ENCODE results near the gene COL5A1. TPM values are rescaled to one million over a fixed set of nuclear protein-coding genes. Genes with fewer than 3 reads are reported as not detected.
A peak's percentile ranks its signal among the peaks of the same experiment; 100 is the strongest.

Gene COL5A1
- total RNA-seq, 4 donors from 2014 or later: 8.4 to 14.7 (median 11.3) TPM

DNA sequence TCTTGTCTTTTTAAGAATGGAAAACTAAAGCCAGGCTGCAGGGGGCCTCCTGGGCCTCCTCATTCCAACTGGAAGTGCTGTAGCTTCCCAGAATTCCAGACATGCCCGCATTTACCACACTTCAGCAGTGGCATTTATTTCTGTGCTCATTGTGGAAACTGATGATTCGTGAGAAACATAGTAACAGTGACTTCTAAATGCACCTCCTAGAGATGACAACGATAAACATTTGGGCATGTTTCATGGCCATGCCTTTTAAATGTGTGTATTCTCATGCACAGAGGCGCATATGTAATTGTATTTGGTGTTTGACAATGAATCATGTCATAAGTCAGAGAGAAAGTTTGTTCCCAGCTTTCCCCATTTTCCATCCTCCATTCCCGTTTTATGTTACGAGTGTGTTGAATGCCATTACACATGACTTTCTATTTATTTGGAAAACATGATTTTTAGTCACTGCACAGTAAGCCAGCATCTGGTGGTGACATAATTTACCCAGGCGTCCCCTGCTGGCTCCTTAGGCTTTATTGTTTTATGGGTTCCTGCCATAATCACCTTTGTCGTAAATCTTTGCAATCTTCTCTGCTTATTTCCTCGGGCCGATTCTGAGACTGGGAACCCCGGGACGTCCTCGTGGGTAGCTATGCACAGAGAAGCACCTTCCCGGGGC is 170.2 kb downstream of the COL5A1 start:
- H3K4me3 ChIP-seq (ENCODE audit: low read depth, poor library complexity, severe bottlenecking): no peak overlapping the region
- TF ChIP-seq POLR2A (IDR thresholded peaks at IDR 0.05): no peak
- TF ChIP-seq, protein P1, sequence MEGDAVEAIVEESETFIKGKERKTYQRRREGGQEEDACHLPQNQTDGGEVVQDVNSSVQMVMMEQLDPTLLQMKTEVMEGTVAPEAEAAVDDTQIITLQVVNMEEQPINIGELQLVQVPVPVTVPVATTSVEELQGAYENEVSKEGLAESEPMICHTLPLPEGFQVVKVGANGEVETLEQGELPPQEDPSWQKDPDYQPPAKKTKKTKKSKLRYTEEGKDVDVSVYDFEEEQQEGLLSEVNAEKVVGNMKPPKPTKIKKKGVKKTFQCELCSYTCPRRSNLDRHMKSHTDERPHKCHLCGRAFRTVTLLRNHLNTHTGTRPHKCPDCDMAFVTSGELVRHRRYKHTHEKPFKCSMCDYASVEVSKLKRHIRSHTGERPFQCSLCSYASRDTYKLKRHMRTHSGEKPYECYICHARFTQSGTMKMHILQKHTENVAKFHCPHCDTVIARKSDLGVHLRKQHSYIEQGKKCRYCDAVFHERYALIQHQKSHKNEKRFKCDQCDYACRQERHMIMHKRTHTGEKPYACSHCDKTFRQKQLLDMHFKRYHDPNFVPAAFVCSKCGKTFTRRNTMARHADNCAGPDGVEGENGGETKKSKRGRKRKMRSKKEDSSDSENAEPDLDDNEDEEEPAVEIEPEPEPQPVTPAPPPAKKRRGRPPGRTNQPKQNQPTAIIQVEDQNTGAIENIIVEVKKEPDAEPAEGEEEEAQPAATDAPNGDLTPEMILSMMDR (IDR thresholded peaks at IDR 0.05): no peak
- intact Hi-C loops (cut with DNase I; ENCODE audit: low total_unique reads): no loop called here
- peak in 1 of 2 donors; percentile 33 for DNase-seq (ENCODE audit: low spot score in 2 of 2)
- 69% methylated on average over 14 of the region's 14 CpGs for WGBS, 2 donors

DNA sequence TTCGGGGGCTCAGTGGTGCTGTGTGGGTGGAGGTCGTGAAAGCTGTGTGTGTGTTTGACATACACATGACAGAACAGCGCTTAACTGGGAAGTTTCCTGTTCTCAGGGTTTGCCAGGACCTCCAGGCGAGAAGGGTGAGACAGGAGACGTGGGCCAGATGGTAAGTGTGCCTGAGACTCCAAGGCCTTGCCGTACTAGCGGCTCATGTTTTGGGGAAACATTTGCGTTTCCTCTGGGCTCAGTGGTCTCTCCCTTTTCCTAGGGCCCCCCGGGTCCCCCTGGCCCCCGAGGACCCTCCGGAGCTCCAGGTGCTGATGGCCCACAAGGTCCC is 170.7 kb downstream of the COL5A1 start:
- no peak for TF ChIP-seq POLR2A (IDR thresholded peaks at IDR 0.05)
- TF ChIP-seq, protein P1 (IDR thresholded peaks at IDR 0.05): no peak
- intact Hi-C loops (cut with DNase I; ENCODE audit: low total_unique reads): no loop called here
- WGBS, 2 donors: 66 to 72% methylated on average over 11 of the region's 11 CpGs
- no peak overlapping the region for H3K4me3 ChIP-seq (ENCODE audit: low read depth, poor library complexity, severe bottlenecking)
- DNase-seq (ENCODE audit: low spot score in 2 of 2): no peak

DNA sequence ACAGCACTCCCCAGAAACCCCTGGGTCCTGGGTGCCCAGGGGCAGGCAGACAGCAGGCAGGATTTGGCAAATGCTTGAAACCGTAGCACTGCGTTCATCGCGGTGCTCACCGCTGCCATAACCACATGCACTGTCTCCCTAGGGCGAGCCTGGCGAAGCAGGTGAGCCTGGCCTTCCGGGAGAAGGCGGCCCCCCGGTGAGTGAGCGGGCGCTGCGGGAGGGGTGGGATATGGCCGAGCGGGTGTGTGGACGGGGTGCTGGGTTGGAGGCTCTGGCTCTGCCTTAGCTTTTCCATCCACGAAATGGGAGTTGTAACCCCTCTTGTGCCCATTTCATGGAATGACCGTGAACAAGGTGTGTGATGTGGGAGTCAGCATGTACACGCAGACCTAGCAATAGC is 172.2 kb downstream of the COL5A1 start:
- no peak overlapping the region for H3K4me3 ChIP-seq (ENCODE audit: low read depth, poor library complexity, severe bottlenecking)
- DNase-seq (ENCODE audit: low spot score in 2 of 2): no peak
- no peak for TF ChIP-seq POLR2A (IDR thresholded peaks at IDR 0.05)
- TF ChIP-seq, protein P1 (IDR thresholded peaks at IDR 0.05): no peak
- 94 to 95% methylated on average over 19 of the region's 19 CpGs for WGBS, 2 donors
- intact Hi-C loops (cut with DNase I; ENCODE audit: low total_unique reads): no loop called here

DNA sequence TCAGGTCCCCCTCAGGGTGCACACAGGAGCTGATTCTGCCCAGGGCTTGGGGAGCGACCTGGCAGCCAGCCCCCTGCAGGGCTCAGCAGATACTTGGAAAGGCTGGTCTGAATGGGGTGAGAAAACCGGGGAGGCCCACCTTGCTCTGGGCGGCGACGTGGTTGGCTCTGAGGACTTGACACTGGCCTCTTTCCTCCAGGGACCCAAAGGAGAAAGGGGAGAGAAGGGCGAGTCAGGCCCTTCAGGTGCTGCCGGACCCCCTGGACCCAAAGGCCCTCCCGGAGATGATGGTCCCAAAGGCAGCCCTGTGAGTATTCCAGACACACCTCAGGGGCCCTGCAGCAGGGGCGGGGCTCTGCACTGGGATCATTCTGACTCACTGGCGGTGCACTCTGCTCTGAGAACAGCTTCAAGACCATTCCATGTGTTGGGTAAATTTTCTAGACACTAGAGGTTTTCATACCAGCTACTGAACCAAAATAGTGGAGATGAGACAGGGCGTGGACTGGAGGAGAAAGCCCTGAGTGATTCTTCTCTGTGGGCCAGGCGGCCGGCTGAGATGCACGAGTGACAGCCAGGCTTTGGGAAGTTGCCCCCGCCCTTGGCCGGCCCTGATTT is 173.1 kb downstream of the COL5A1 start:
- no peak for DNase-seq (ENCODE audit: low spot score in 2 of 2)
- H3K4me3 ChIP-seq (ENCODE audit: low read depth, poor library complexity, severe bottlenecking): no peak overlapping the region
- 83% methylated on average over 15 to 16 of the region's 16 CpGs for WGBS, 2 donors
- intact Hi-C loops (cut with DNase I; ENCODE audit: low total_unique reads): no loop called here
- TF ChIP-seq POLR2A (IDR thresholded peaks at IDR 0.05): no peak
- TF ChIP-seq, protein P1 (IDR thresholded peaks at IDR 0.05): no peak

DNA sequence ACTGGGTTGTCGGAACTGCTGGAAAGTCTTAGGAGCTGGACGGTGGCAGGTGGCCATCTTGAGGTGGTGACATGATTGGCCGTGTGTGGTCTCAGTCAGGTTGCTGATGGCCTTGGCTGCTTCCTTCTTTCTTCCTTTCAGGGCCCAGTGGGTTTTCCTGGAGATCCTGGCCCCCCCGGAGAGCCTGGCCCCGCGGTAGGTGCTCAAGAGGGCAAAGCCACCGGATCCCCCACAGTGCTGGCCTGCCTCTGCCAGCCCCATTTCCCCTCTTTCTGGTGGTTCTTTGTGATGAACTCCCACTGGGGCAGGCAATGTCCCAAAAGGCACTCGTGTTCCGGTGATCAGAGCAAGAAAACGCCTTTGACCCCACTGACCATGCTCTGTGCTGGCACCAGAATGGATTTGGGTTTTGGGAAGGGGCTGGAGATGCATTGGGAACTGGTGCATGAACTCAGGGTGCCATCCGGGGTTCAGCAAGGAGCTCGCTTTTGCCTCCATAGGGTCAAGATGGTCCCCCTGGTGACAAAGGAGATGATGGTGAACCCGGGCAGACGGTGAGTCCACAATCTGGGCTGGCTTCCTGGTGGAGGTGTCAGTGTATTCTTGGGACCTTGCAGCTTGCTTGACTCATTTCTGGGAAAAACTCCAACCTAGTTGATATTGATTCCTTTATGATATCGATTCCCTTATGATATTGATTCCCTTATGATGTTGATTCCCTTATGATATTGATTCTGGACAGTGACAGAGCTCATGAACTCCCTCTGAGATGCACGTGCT is 174.0 kb downstream of the COL5A1 start:
- DNase-seq (ENCODE audit: low spot score in 2 of 2): no peak
- no peak overlapping the region for H3K4me3 ChIP-seq (ENCODE audit: low read depth, poor library complexity, severe bottlenecking)
- no peak for TF ChIP-seq POLR2A (IDR thresholded peaks at IDR 0.05)
- TF ChIP-seq, protein P1 (IDR thresholded peaks at IDR 0.05): no peak
- intact Hi-C loops (cut with DNase I; ENCODE audit: low total_unique reads): no loop called here
- WGBS, 2 donors: 92% methylated on average over 16 of the region's 16 CpGs
